Measurements from ENCODE around the gene MISP.

The MISP gene

GRCh38 chr19:791007-791566 is 40.2 kb downstream of the MISP start:
- no peak overlapping the region for H3K27ac ChIP-seq
- TF ChIP-seq CTCF (conservative IDR thresholded peaks at IDR 0.05) = no peak
- no peak for TF ChIP-seq ZFX (IDR thresholded peaks at IDR 0.05)

- H3K27ac ChIP-seq = no peak overlapping the region
- no peak for TF ChIP-seq CTCF (conservative IDR thresholded peaks at IDR 0.05)
- no peak for TF ChIP-seq ZFX (IDR thresholded peaks at IDR 0.05)
These were observed 40.8 kb downstream of the MISP start for GRCh38 chr19:791567-792305.

GRCh38 chr19:792306-792885 is 41.5 kb downstream of the MISP start:
- H3K27ac ChIP-seq = no peak overlapping the region
- TF ChIP-seq CTCF (conservative IDR thresholded peaks at IDR 0.05) (no peak), ZFX (IDR thresholded peaks at IDR 0.05) (no peak)

- H3K27ac ChIP-seq = no peak overlapping the region
- TF ChIP-seq ZFX (IDR thresholded peaks at IDR 0.05) (no peak), CTCF (conservative IDR thresholded peaks at IDR 0.05) (no peak)
These were observed 42.9 kb downstream of the MISP start for GRCh38 chr19:793806-794205.

GRCh38 chr19:795073-795611 is 44.2 kb downstream of the MISP start:
- no peak overlapping the region for H3K27ac ChIP-seq
- TF ChIP-seq CTCF (conservative IDR thresholded peaks at IDR 0.05) (no peak), ZFX (IDR thresholded peaks at IDR 0.05) (no peak)

- peak overlapping the region; percentile 94 for H3K27ac ChIP-seq
- TF ChIP-seq ZFX (IDR thresholded peaks at IDR 0.05) (no peak), CTCF (conservative IDR thresholded peaks at IDR 0.05) (no peak)
These were observed 45.0 kb downstream of the MISP start for GRCh38 chr19:795691-796581.

Measured in C4-2B (cell line).